ENCODE measurements around the gene COBL. TPM values are rescaled to one million over a fixed set of nuclear protein-coding genes. Genes with fewer than 3 reads are reported as not detected.

COBL gene
- total RNA-seq, 4 donors from 2014 or later, result 50.2 to 156 (median 65.1) TPM

GRCh38 chr7:51224811-51225595 is 91.6 kb downstream of the COBL start:
- Histone ChIP-seq H3K4me3 (no peak overlapping the region), H3K27ac (peak overlapping the region; percentile 91), H3K4me1 (peaks cover 50% of the 10 kb centered on the region), H3K9me3 (no peaks in the 10 kb centered on the region), H3K27me3 (no peaks in the 10 kb centered on the region), H3K36me3 (no peaks in the 10 kb centered on the region)
- DNase-seq (ENCODE audit: low spot score in 2 of 2), result no peak
- WGBS, result 51% methylated on average over 9 of the region's 17 CpGs
- TF ChIP-seq CTCF (IDR thresholded peaks at IDR 0.05) (peak in 1 of 2 donors; percentile 47), EP300 (IDR thresholded peaks at IDR 0.05) (no peak)

DNA sequence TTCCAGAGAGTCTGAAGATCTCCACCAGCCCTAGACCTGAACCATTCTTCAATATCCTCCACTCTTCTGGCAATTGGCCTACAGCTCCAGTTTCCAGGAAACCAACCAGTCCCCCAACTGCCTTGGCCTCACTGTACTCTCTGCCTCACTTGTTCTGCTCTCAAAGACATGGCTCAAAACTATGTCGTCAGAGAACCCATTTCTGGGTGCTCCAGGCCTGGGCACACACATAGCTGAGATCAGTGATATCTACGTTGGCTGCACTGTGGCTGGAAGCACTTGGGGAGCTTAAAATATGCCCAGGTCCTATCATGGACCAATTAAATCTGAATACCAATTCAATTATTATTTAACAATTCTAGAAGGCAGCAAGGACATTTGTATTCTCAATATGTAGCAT is 93.1 kb downstream of the COBL start:
- no peak overlapping the region for H3K4me3 ChIP-seq
- DNase-seq (ENCODE audit: low spot score in 2 of 2), result no peak
- H3K4me1 ChIP-seq, result peaks cover 37% of the 10 kb centered on the region
- no peaks in the 10 kb centered on the region for H3K9me3 ChIP-seq
- 95% methylated on average over 2 of the region's 2 CpGs for WGBS
- no peaks in the 10 kb centered on the region for H3K36me3 ChIP-seq
- TF ChIP-seq EP300 (IDR thresholded peaks at IDR 0.05) (no peak), POLR2A (IDR thresholded peaks at IDR 0.05) (no peak), POLR2AphosphoS5 (IDR thresholded peaks at IDR 0.05) (no peak), CTCF (IDR thresholded peaks at IDR 0.05) (no peak)
- H3K27ac ChIP-seq, result no peak overlapping the region
- no peaks in the 10 kb centered on the region for H3K27me3 ChIP-seq

DNA sequence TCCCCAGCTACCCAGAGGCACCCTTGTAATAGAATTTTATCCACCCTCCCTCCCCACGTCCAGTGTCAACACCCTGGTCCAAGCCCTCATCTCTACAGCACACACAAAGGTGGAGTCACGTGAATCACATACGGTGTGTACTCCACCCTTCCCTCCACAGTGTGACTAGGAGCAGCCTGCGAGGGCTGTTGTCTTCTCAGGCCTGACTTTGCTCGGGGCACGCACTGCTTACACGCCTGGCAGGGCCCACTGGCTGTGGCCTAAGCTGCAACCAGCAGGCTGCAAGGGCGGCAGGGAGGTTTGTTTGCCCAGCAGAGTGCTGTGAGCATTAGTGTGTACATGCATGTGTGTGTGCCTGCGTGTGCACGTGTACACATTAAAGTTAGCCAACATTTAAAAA is 93.7 kb downstream of the COBL start:
- TF ChIP-seq EP300 (IDR thresholded peaks at IDR 0.05), result no peak
- TF ChIP-seq POLR2A (IDR thresholded peaks at IDR 0.05), result no peak
- TF ChIP-seq CTCF (IDR thresholded peaks at IDR 0.05), result no peak
- TF ChIP-seq POLR2AphosphoS5 (IDR thresholded peaks at IDR 0.05), result no peak
- Histone ChIP-seq H3K27me3 (no peaks in the 10 kb centered on the region), H3K9me3 (no peaks in the 10 kb centered on the region), H3K4me1 (peaks cover 31% of the 10 kb centered on the region), H3K4me3 (no peak overlapping the region), H3K36me3 (no peaks in the 10 kb centered on the region), H3K27ac (no peak overlapping the region)
- DNase-seq (ENCODE audit: low spot score in 2 of 2), result no peak
- 67% methylated on average over 10 of the region's 10 CpGs for WGBS

- no peak for DNase-seq (ENCODE audit: low spot score in 2 of 2)
- no peaks in the 10 kb centered on the region for H3K9me3 ChIP-seq
- WGBS, result 93% methylated on average over 11 of the region's 11 CpGs
- no peaks in the 10 kb centered on the region for H3K27me3 ChIP-seq
- TF ChIP-seq POLR2A (IDR thresholded peaks at IDR 0.05) (no peak), CTCF (IDR thresholded peaks at IDR 0.05) (no peak), POLR2AphosphoS5 (IDR thresholded peaks at IDR 0.05) (no peak), EP300 (IDR thresholded peaks at IDR 0.05) (no peak)
- no peak overlapping the region for H3K27ac ChIP-seq
- H3K4me3 ChIP-seq, result no peak overlapping the region
- peaks cover 8% of the 10 kb centered on the region for H3K4me1 ChIP-seq
- H3K36me3 ChIP-seq, result no peaks in the 10 kb centered on the region
Measured at GRCh38 chr7:51220226-51220625, 96.4 kb downstream of the COBL start.

DNA sequence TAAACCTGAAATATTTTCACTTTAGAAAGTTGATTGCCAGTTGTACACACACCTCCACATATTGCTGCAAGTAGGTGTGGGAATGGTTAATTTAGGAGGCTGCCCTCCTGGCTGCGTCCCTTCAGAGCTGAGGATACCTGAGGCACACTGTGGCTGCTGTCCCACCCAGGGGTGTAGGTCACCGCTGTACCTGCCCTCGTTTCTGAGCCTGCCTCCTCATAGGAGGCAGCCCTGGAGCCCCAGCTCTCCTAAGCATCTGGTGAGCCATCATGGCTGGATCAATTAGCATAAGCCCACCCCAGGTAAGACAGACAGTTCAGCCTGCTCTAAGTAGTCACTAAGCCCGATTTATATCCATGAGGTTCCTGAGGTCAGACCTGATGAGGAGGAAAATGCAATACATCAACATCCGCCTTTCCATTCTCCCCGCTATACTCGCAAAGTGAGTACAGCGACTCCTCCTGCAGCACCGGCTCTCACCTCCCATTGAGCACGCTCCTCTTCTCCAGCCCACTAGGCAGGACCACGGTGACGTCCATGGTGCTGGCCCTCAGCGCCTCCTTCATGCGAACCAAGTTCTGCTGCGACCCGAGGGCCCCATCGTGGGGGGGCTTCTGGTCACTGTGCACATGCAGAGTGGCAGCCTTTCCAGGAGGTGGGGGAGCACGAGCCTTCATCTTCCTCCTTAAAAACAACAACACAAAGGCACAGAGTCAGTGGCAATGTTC is 97.2 kb downstream of the COBL start:
- DNase-seq (ENCODE audit: low spot score in 2 of 2), result no peak
- no peaks in the 10 kb centered on the region for H3K36me3 ChIP-seq
- H3K4me3 ChIP-seq, result no peak overlapping the region
- no peaks in the 10 kb centered on the region for H3K4me1 ChIP-seq
- 75% methylated on average over 17 of the region's 18 CpGs for WGBS
- TF ChIP-seq EP300 (IDR thresholded peaks at IDR 0.05) (no peak), POLR2AphosphoS5 (IDR thresholded peaks at IDR 0.05) (no peak), CTCF (IDR thresholded peaks at IDR 0.05) (no peak), POLR2A (IDR thresholded peaks at IDR 0.05) (no peak)
- no peaks in the 10 kb centered on the region for H3K9me3 ChIP-seq
- no peak overlapping the region for H3K27ac ChIP-seq
- H3K27me3 ChIP-seq, result no peaks in the 10 kb centered on the region

Measured in suprapubic skin (tissue), 4 donors.